GM19397 (cell line): Measurements from ENCODE around the gene AHCTF1.
"Not testable (repeated sequence)": the region's sequence is repeated elsewhere in the genome, so short reads cannot be mapped to it uniquely, and the experiment has no call there.

Experiments
- ATAC-seq: cut with Tn5 transposase; IDR thresholded peaks from one replicate; pipeline ENCODE4 v1.9.1; 2021; ENCODE audit warnings: mild to moderate bottlenecking, moderate library complexity; ENCODE audit not compliant: unreplicated experiment

AHCTF1 gene

DNA sequence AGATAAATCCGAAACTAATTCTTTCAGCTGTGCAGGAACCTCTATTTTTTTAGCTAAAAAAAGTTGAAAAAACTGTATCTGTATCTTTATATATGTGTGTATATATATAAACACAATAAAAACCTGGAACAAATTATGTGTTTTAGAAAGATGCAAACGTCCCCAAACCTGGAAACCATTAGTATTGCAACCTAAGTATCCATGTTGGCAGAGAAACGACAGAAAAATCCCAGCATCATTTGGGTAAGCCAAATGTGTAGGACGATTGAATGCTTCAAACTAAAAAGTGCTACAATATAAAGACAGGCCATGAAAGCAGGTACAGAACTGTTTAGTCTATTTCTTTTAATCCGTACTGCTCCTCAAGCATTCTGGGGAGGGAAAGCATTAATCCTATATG, 87.9 kb downstream of the AHCTF1 start:
- ATAC-seq = no peak

DNA sequence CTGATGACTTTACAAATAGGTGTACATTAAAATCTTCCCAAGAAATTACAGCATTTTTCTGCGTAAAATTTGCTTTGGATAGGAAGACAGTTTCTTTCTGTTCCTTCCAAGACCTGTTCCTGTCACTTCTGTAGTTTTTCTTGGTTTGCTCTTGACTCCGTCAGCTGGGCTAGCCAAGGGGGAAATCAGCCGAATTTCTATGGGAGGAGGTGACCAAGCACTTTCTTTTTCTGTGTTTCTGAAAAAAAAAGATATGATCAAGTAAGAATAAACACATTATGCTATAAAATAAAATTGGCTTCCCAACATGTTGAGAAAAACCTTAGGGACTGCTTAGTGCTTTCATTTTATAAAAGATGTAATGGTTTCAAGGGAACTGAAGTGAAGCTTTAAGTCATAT, 91.0 kb downstream of the AHCTF1 start:
- ATAC-seq = not testable (repeated sequence)

DNA sequence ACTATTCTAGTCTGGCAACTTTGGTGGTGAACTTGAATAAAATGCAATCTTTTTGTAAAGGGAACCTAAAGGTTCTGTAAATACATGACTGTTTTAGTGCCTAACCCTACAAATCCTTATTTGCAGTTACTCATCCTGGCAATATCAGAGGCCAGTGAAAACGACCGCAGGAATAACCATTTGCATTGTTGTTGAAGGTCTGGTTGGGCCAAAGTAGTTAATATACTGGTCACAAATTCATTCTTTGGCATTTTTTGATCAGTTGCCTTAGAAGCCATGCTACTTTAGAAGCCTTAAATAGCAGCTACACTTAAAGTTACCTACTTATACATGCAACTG, 93.7 kb downstream of the AHCTF1 start:
- no peak for ATAC-seq

DNA sequence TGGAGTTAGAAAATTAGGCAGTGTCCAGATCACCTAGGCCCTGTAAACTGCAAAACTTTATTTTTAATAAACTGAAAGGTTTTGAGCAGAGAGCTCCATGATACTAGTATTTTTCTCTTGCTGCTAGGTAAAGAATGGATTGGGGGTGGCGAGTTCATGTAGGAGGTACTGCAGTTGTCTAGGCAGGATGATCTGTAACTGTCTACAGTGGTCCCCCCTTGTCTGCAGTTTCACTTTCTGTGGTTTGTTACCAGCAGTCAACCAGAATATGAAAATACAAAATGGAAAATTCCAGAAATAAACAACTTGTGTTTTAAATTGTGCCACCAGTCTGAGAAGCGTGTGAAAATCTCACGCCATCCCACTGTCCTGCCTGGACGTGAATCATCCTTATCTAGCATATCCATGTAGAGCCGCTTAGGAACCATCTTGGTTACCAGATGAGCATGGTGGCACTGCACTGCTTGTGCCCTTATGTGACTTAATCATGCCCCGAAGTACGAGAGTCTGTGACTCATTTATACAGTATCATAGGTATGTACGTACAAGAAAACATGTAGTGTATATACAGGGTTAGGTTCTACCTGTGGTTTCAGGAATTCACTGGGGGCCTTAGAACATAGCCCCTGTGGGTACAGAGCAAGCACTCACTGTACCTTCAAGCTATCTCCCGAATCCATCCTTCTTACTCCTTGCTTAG, 94.2 kb downstream of the AHCTF1 start:
- ATAC-seq = no peak

DNA sequence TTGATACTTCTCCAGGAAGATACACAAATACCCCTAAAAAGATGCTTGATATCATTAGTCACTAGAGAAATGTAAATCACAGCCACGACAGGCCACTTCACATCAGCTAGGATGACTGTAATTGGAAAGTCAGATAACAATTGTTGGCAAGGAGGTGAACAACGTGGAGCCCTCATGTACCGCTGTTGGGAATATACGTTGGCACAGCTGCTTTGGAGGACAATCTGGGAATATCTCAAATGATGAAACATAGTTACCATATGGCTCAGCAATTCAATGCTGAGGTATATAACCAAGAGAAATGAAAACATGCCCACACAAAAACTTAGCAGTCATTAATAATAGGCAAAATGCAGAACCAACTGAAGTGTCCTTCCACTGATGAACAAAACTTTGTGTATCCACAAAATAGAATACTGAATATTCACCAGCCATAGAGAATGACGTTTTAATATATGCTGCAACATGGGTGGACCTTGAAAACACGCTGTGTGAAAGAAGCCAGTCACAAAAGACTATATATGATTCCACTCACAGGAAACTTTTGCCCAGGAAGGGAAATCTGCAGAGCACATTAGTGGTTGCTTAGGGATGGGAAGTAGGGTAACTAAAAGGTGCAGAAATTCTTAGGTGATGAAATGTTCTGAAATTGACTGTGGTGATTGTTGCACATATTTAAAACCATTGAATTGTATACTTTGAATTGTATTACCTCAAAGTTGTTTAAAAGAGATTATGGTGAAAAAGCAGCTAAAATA, 95.4 kb downstream of the AHCTF1 start:
- ATAC-seq = no peak

DNA sequence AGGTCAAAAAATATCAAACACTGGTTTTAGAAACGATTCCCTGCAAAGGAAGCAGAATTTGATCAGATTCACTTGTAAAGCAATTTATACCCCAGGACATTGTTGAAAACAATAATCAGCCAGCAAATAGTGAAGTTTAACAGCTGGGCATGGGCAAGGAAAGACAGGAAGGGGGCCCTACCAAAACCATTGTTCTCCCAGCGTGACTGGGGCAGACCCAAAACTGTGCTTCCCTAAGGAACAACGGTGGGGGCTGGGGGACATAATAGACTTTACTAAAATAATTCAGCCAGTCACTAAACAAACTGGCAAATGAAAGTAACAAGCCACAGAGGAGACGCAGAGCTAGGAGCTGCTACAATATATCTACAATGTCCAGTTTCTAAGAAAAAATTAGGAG, 100.2 kb downstream of the AHCTF1 start:
- no peak for ATAC-seq

DNA sequence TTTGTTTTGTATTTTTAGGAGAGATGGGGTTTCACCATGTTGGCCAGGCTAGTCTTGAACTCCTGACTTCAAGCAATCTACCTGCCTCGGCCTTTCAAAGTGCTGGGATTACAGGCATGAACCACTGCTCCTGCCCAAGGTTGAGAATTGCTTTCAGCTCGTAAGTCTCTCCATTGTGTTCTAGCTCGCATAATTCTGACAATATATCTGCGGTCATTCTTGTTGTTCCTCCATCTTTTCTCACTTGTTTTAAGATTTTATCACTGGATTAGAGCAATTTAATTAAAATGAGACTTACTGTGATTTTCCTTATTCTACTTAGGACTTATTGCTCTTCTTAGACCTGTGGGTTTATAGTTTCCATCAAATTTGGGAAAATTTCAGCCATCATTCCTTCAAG, 102.9 kb downstream of the AHCTF1 start:
- ATAC-seq = no peak

DNA sequence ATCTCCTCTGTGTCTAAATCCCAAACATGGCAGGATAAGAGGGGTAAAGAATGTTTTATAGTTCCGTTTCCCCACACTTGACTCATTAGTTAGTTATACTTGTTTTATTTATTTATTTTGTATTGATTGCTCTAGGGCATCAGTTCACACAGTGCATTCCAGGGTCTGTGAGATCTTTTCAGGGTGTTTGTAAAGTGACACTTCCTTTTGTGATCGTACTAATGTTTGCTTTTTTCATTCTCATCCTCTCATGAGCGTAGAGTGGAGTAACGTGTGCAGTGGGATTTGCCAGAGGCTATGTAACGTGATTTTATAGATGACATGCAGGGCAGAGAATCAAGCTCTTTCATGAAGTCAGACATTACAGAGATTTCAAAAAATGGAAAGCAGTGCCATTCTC, 104.4 kb downstream of the AHCTF1 start:
- ATAC-seq = no peak

DNA sequence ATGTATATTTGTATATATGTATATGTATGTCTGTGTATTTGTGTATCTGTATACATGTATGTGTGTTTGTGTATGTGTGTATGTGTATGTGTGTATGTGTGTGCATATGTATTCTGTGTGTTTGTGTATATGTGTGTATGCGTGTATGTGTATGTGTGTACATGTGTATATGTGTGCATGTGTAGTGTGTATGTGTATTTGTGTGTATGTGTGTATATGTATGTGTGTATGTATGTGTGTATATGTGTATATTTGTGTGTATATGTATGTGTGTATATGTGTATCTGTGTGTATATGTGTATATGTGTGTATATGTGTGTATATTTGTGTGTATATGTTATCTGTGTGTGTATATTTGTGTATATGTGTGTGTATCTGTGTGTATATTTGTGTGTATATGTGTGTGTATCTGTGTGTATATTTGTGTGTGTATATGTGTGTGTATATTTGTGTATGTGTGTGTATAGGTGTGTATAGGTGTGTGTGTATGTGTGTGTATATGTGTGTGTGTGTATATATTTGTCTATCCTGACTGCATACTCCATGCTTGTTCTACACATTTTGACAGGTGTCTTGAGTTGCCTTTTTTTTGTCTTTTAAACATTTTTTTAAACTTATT, 106.1 kb downstream of the AHCTF1 start:
- ATAC-seq = no peak

DNA sequence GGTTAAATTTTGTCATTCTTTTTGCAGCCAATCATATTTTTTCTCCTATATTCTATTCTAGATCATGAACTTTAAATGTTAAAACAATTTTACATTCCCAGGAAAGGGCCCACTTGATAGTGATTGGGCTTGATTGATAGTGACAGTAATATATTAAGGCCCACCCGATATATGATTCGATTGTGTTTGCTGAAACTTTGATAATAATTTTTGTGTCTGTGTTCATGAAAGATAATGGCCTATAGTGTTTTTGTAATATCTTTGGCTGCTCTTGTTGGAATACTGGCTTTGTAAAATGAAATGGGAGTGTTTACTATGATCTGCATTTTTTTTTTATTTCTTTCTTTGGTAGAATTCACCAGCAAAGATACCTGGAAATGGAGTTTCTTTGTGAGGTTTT, 107.2 kb downstream of the AHCTF1 start:
- ATAC-seq = no peak

DNA sequence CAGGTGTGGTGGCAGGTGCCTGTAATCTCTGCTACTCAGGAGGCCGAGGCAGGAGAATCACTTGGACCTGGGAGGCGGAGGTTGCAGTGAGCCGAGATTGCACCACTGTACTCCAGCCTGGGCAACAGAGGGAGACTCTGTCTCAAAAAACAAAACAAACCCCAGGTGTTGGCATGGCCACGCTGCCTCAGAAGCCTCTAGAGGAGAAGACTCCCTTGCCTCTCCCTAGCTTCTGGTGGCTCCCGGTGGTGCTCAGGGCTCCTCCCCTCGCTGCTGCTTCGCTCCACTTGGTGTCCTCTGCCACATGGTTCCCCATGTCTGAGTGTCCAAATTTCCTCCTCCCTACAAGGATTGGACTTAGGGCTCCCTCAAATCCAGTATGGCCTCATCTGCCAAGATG, 109.6 kb downstream of the AHCTF1 start:
- ATAC-seq = not testable (repeated sequence)

DNA sequence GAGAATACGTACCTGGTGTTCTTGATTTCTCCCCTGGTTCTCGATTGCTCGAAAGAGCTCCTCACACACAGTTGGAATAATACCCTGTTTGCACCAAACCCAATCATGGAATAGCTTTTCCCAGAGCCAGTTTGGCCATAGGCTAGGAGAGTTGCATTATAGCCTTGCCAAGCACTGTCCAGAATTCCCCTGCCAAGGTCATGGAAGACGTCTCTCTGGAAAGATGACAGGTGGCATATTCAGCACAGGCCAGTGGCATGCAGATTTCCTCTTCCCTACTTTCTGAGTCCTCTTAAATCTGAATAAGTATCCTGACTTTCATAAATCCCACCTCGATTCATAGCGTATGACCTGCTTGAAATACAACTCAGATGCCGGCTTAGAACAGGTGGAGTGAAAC, 111.1 kb downstream of the AHCTF1 start:
- no peak for ATAC-seq

DNA sequence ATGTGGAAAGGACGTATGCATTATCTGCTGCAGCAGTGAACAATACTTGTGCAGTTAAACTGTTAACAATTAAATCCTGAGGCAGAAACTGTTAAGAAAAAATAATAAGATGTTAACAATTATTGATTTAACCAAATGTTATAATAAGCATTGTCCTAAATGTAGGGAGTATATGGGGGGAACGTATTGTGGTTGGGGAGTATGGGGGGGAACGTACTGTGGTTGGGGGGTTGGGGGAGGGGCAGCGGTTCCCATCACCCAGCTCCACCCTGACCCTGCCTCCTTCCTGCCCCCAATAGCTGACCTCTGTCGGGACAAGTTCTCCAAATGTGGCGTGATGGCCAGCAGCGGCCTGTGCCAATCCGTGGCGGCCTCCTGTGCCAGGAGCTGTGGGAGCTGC, 114.0 kb downstream of the AHCTF1 start:
- not testable (repeated sequence) for ATAC-seq

DNA sequence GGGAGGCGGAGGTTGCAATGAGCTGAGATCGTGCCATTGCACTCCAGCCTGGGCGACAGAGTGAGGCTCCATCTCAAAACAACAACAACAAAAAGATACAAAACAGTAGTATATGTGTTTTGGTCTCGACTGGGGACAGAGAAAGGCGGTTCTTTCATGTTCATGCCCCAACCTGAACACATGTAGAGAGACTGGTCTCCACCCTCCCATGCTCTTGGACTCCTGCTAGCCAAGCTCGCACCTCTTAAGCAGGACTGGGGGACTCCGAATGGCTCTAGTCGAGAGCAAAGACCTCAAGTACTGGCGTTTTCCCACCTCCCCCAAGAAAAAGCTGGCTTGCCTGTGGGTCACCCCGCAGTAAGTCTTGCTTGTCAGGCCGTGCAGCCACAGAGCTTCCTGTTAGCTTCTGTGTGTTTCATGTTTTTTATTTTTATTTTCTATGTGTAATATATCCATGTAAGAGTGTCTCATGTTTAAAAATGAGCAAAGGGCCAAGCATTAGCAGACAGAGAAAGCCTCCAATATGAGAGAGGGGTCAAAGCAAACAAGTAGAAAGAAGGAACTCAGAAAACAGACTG, 116.0 kb downstream of the AHCTF1 start:
- ATAC-seq = no peak

DNA sequence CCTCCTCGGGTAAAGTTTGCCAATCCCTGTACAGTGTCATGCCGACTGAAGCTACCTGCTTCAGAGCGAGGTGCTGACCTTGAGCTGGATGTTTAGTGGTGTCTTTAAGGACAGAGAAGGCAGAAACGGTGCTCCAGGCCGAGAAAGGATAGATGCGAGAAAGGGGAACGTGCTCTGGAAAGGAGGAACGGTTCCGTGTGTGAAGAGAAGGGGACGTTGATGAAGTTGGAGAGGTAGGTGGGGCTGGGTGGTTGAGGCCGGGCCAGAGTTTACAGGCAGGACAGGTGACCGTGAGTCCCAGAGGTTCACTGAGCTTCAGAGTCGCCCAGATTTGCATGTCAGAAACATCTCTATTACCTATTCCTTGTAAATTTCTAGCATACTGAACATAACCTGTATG, 116.9 kb downstream of the AHCTF1 start:
- ATAC-seq = no peak

DNA sequence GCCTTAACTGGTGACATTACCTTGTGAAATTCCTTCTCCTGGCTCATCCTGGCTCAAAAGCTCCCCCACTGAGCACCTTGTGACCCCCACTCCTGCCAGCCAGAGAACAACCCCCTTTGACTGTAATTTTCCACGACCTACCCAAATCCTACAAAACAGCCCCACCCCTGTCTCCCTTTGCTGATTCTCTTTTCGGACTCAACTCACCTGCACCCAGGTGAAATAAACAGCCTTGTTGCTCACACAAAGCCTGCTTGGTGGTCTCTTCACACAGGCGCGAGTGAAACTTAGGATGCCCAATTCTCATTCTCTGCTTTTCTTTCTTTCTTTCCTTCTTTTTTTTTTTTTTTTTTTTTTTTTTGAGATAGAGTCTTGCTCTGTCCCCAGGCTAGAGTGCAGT, 118.4 kb downstream of the AHCTF1 start:
- ATAC-seq = not testable (repeated sequence)

DNA sequence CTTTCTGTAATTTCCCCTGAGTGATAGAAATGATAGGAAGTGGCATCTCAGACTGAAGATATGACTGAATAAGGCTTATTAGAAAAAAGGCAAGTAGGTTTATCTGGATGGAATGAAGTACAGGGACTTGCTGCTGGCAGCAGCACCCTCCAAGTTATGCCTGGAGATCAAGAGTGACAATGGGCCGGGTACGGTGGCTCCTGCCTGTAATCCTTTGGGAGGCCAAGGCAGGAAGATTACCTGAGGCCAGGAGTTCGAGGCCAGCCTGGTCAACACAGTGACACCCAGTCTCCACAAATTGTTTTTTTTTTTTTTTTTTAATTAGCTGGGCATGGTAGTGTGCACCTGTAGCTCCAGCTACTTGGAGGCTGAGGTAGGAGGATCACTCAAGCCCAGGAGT, 119.8 kb downstream of the AHCTF1 start:
- no peak for ATAC-seq

DNA sequence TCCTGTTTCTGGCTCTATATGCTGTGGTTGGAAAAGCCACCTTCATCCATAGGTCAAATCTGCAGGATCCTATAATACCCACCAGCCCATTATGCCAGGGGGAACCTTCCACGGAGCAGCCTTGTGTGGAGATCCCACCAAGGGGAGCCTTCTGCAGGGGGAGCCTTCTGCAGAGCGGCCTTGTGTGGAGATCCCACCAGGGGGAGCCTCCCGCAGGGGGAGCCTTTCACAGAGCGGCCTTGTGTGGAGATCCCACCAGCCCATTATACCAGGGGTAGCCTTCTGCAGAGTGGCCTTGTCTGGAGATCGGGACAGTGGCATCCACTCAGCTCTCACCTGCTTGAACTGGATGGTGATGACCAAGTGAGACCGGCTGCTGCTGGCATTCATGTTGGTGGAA, 122.3 kb downstream of the AHCTF1 start:
- no peak for ATAC-seq

DNA sequence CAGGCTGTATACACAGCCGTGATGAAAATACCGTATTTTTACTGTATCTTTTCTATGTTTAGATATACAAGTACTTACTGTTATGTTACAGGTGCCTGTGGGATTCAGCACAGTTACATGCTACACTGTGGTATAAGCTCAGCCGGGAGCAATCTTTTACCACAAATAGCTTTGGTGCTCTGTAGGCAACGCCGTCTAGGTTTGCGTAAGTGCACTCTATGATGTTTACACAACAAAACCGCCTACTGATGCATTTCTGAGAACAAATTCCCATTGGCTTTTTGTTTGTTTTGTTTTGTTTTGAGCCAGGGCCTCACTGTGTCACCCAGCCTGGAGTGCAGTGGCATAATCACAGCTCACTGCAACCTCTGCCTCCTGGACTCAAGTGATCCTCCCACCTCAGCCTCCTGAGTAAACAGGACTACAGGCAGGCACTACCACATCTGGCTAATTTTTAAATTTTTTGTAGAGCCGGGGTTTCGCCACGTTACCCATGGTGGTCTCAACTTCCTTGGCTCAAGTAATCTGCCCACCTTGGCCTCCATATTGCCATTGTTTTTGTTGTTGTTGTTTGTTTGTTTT, 126.5 kb downstream of the AHCTF1 start:
- no peak for ATAC-seq

DNA sequence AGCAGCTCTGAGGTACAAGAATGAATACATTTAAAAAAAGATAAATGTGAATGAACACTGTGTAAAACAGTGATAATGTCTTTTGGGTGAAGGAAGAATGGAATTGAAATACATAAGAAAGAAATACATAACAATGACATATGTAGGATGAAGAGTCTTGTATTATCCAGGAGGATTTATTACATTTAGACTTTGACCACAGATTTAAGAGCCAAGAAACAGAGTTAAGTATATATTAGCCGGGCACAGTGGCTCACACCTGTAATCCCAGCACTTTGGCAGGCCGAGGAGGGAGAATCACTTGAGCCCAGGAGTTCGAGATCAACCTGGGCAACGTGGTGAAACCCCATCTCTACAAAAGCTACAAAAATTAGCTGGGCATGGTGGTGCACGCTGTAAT, 127.9 kb downstream of the AHCTF1 start:
- ATAC-seq = no peak

DNA sequence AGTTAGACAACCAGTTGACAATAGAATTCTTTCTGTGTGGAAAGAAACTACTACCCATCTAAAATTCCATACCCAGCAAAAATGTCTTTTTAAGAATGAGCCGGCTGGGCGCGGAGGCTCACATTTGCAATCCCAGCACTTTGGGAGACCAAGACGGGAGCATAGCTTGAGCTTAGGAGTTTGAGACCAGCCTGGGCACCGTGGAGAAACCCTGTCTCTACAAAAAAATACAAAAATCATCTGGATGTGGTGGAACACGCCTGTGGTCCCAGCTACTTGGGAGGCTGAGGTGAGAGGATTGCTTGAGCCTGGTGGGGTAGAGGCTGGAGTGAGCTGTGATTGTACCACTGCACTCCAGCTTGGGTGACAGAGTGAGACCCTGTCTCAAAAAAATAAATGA, 128.4 kb downstream of the AHCTF1 start:
- ATAC-seq = no peak
